T-helper 2 cell treated with Interferon-gamma antibody and Interleukin-4, amounts not matched to agents 5 μg/mL and 100 μg/mL, for 36 hours (primary cell): ENCODE data around the gene TGM3.

Experiments
- DNase-seq: peaks from one replicate; pipeline ENCODE4 v3.0.0; 2021; ENCODE audit warnings: low spot score
- H3K27ac Mint-ChIP-seq: one replicate; pipeline ENCODE4 v1.8.0; 2021; ENCODE audit warnings: mild to moderate bottlenecking, mixed read lengths
- H3K27me3 Mint-ChIP-seq: one replicate; pipeline ENCODE4 v1.8.0; 2021; ENCODE audit warnings: low read depth, mixed read lengths
- H3K36me3 Mint-ChIP-seq: one replicate; pipeline ENCODE4 v1.8.0; 2021; ENCODE audit warnings: low read depth, mixed read lengths
- H3K4me1 Mint-ChIP-seq: one replicate; pipeline ENCODE4 v1.8.0; 2021; ENCODE audit warnings: low read depth, mixed read lengths
- H3K4me3 Mint-ChIP-seq: one replicate; pipeline ENCODE4 v1.8.0; 2022; ENCODE audit warnings: mild to moderate bottlenecking, moderate library complexity, mixed read lengths
- H3K9me3 Mint-ChIP-seq: one replicate; pipeline ENCODE4 v1.8.0; 2021; ENCODE audit warnings: mixed read lengths

TGM3 gene

GRCh38 chr20:2341336-2341735 lies 45.5 kb downstream of the TGM3 start:
- Mint-ChIP-seq H3K27me3 (peaks cover 3% of the 10 kb centered on the region), H3K4me1 (no peaks in the 10 kb centered on the region), H3K4me3 (no peak overlapping the region), H3K27ac (no peak overlapping the region), H3K36me3 (no peaks in the 10 kb centered on the region), H3K9me3 (no peaks in the 10 kb centered on the region)
- DNase-seq = no peak

GRCh38 chr20:2342243-2342642 lies 46.4 kb downstream of the TGM3 start:
- Mint-ChIP-seq H3K36me3 (no peaks in the 10 kb centered on the region), H3K4me1 (no peaks in the 10 kb centered on the region), H3K9me3 (peaks cover under 1% of the 10 kb centered on the region), H3K4me3 (no peak overlapping the region), H3K27ac (no peak overlapping the region), H3K27me3 (peaks cover 3% of the 10 kb centered on the region)
- no peak for DNase-seq

- H3K9me3 Mint-ChIP-seq = peaks cover 4% of the 10 kb centered on the region
- H3K36me3 Mint-ChIP-seq = no peaks in the 10 kb centered on the region
- H3K27me3 Mint-ChIP-seq = peaks cover 9% of the 10 kb centered on the region
- H3K4me1 Mint-ChIP-seq = no peaks in the 10 kb centered on the region
- DNase-seq = no peak
- no peak overlapping the region for H3K4me3 Mint-ChIP-seq
- H3K27ac Mint-ChIP-seq = no peak overlapping the region
Measured at GRCh38 chr20:2346188-2346587, 50.4 kb downstream of the TGM3 start.

- Mint-ChIP-seq H3K27ac (no peak overlapping the region), H3K27me3 (peaks cover 13% of the 10 kb centered on the region), H3K4me3 (no peak overlapping the region), H3K9me3 (peaks cover 4% of the 10 kb centered on the region), H3K4me1 (peaks cover 5% of the 10 kb centered on the region), H3K36me3 (no peaks in the 10 kb centered on the region)
- DNase-seq = no peak
Measured at GRCh38 chr20:2348336-2348735, 52.5 kb downstream of the TGM3 start.

GRCh38 chr20:2349801-2350200 lies 54.0 kb downstream of the TGM3 start:
- Mint-ChIP-seq H3K27me3 (peaks cover 23% of the 10 kb centered on the region), H3K27ac (no peak overlapping the region)

GRCh38 chr20:2350606-2351005 lies 54.8 kb downstream of the TGM3 start:
- no peak for DNase-seq
- no peaks in the 10 kb centered on the region for H3K36me3 Mint-ChIP-seq
- H3K4me3 Mint-ChIP-seq = no peak overlapping the region
- H3K27ac Mint-ChIP-seq = no peak overlapping the region
- peaks cover 31% of the 10 kb centered on the region for H3K27me3 Mint-ChIP-seq
- H3K4me1 Mint-ChIP-seq = peaks cover 5% of the 10 kb centered on the region
- H3K9me3 Mint-ChIP-seq = peaks cover 4% of the 10 kb centered on the region

More at GRCh38 chr20:2349801-2350200, 54.0 kb downstream of the TGM3 start:
- Mint-ChIP-seq H3K9me3 (peaks cover 4% of the 10 kb centered on the region), H3K4me3 (no peak overlapping the region), H3K36me3 (no peaks in the 10 kb centered on the region), H3K4me1 (peaks cover 5% of the 10 kb centered on the region)
- no peak for DNase-seq

- no peak overlapping the region for H3K4me3 Mint-ChIP-seq
Measured at GRCh38 chr20:2353231-2353630, 57.4 kb downstream of the TGM3 start.

GRCh38 chr20:2357114-2357513 lies 61.3 kb downstream of the TGM3 start:
- peaks cover 6% of the 10 kb centered on the region for H3K9me3 Mint-ChIP-seq
- no peaks in the 10 kb centered on the region for H3K36me3 Mint-ChIP-seq
- DNase-seq = no peak
- no peak overlapping the region for H3K4me3 Mint-ChIP-seq
- H3K27ac Mint-ChIP-seq = no peak overlapping the region
- H3K4me1 Mint-ChIP-seq = peaks cover 3% of the 10 kb centered on the region
- peaks cover 50% of the 10 kb centered on the region for H3K27me3 Mint-ChIP-seq

More at GRCh38 chr20:2353231-2353630, 57.4 kb downstream of the TGM3 start:
- H3K27me3 Mint-ChIP-seq = peaks cover 39% of the 10 kb centered on the region
- H3K36me3 Mint-ChIP-seq = no peaks in the 10 kb centered on the region
- DNase-seq = no peak
- no peak overlapping the region for H3K27ac Mint-ChIP-seq
- peaks cover 5% of the 10 kb centered on the region for H3K4me1 Mint-ChIP-seq
- H3K9me3 Mint-ChIP-seq = no peaks in the 10 kb centered on the region

GRCh38 chr20:2358006-2358405 lies 62.2 kb downstream of the TGM3 start:
- Mint-ChIP-seq H3K9me3 (peaks cover 6% of the 10 kb centered on the region), H3K36me3 (no peaks in the 10 kb centered on the region), H3K27me3 (peaks cover 48% of the 10 kb centered on the region), H3K27ac (no peak overlapping the region), H3K4me1 (no peaks in the 10 kb centered on the region), H3K4me3 (no peak overlapping the region)
- no peak for DNase-seq

- DNase-seq = no peak
- no peaks in the 10 kb centered on the region for H3K36me3 Mint-ChIP-seq
- H3K4me1 Mint-ChIP-seq = no peaks in the 10 kb centered on the region
- H3K9me3 Mint-ChIP-seq = peaks cover 6% of the 10 kb centered on the region
- peaks cover 39% of the 10 kb centered on the region for H3K27me3 Mint-ChIP-seq
- no peak overlapping the region for H3K4me3 Mint-ChIP-seq
- no peak overlapping the region for H3K27ac Mint-ChIP-seq
Measured at GRCh38 chr20:2361035-2361593, 65.3 kb downstream of the TGM3 start.

GRCh38 chr20:2363187-2363586 lies 67.4 kb downstream of the TGM3 start:
- H3K27ac Mint-ChIP-seq = no peak overlapping the region
- no peak for DNase-seq
- H3K9me3 Mint-ChIP-seq = peaks cover 6% of the 10 kb centered on the region
- H3K27me3 Mint-ChIP-seq = peaks cover 42% of the 10 kb centered on the region
- no peaks in the 10 kb centered on the region for H3K36me3 Mint-ChIP-seq
- H3K4me1 Mint-ChIP-seq = no peaks in the 10 kb centered on the region
- H3K4me3 Mint-ChIP-seq = no peak overlapping the region

GRCh38 chr20:2363587-2363986 lies 67.8 kb downstream of the TGM3 start:
- DNase-seq = no peak
- Mint-ChIP-seq H3K9me3 (peaks cover 6% of the 10 kb centered on the region), H3K4me3 (no peak overlapping the region), H3K27ac (no peak overlapping the region), H3K27me3 (peaks cover 44% of the 10 kb centered on the region), H3K4me1 (no peaks in the 10 kb centered on the region), H3K36me3 (no peaks in the 10 kb centered on the region)

GRCh38 chr20:2364044-2364443 lies 68.2 kb downstream of the TGM3 start:
- Mint-ChIP-seq H3K4me1 (no peaks in the 10 kb centered on the region), H3K9me3 (peaks cover 6% of the 10 kb centered on the region), H3K27me3 (peaks cover 44% of the 10 kb centered on the region), H3K27ac (no peak overlapping the region), H3K36me3 (no peaks in the 10 kb centered on the region), H3K4me3 (no peak overlapping the region)
- no peak for DNase-seq

GRCh38 chr20:2365091-2365490 lies 69.3 kb downstream of the TGM3 start:
- no peak for DNase-seq
- H3K36me3 Mint-ChIP-seq = no peaks in the 10 kb centered on the region
- H3K4me1 Mint-ChIP-seq = no peaks in the 10 kb centered on the region
- H3K4me3 Mint-ChIP-seq = no peak overlapping the region
- no peak overlapping the region for H3K27ac Mint-ChIP-seq
- peaks cover 41% of the 10 kb centered on the region for H3K27me3 Mint-ChIP-seq
- peaks cover 6% of the 10 kb centered on the region for H3K9me3 Mint-ChIP-seq

GRCh38 chr20:2365666-2366065 lies 69.9 kb downstream of the TGM3 start:
- DNase-seq = no peak
- H3K9me3 Mint-ChIP-seq = peaks cover 6% of the 10 kb centered on the region
- H3K4me3 Mint-ChIP-seq = no peak overlapping the region
- no peak overlapping the region for H3K27ac Mint-ChIP-seq
- no peaks in the 10 kb centered on the region for H3K4me1 Mint-ChIP-seq
- H3K36me3 Mint-ChIP-seq = no peaks in the 10 kb centered on the region
- peaks cover 44% of the 10 kb centered on the region for H3K27me3 Mint-ChIP-seq
